HCT116 (cell line): Measurements from ENCODE around the gene HAPLN3.

ENCODE experiments used
- CEBPB ChIP-seq: IDR thresholded peaks from 2 replicates; pipeline ENCODE4 v1.6.1; 2012; ENCODE audit warnings: low read depth
- EGR1 ChIP-seq: IDR thresholded peaks from 2 replicates; pipeline ENCODE4 v1.6.1; 2012; ENCODE audit warnings: low read depth
- EZH2 ChIP-seq: fragments of 200-600 bp; sonication (generic); IDR thresholded peaks from 2 replicates; pipeline ENCODE4 v1.6.1; 2017; ENCODE audit warnings: antibody characterized with exemption, mixed run types
- FOSL1 ChIP-seq: IDR thresholded peaks from 2 replicates; pipeline ENCODE4 v1.6.1; 2012; ENCODE audit warnings: low read depth
- POLR2A ChIP-seq: IDR thresholded peaks from 2 replicates; pipeline ENCODE4 v1.7.0; 2011; ENCODE audit warnings: borderline replicate concordance; ENCODE audit not compliant: insufficient read depth, insufficient read length; ENCODE audit errors: extremely low read depth
- POLR2AphosphoS5 ChIP-seq: IDR thresholded peaks from 2 replicates; pipeline ENCODE4 v1.6.1; 2011; ENCODE audit warnings: mild to moderate bottlenecking, low read depth, low read length, moderate library complexity
- RAD21 ChIP-seq: IDR thresholded peaks from 2 replicates; pipeline ENCODE4 v1.6.1; 2012; ENCODE audit warnings: low read depth, mild to moderate bottlenecking
- SP1 ChIP-seq: IDR thresholded peaks from 2 replicates; pipeline ENCODE4 v1.6.1; 2012; ENCODE audit warnings: low read depth
- SRF ChIP-seq: IDR thresholded peaks from 2 replicates; pipeline ENCODE4 v1.6.1; 2012; ENCODE audit warnings: low read depth
- ZFX ChIP-seq: fragments of 450-650 bp; IDR thresholded peaks from 2 replicates; pipeline ENCODE4 v1.6.1; 2017
- ZNF274 ChIP-seq: fragments of 200-500 bp; sonication (Bioruptor generic); IDR thresholded peaks from 2 replicates; pipeline ENCODE4 v1.6.1; 2014; ENCODE audit warnings: mild to moderate bottlenecking, low read depth, low read length, inconsistent platforms
- TF ChIP-seq, protein P1 (sequence below), 3 experiments: fragments of 200-600 bp in 1 of 3; sonication (generic) in 1 of 3; IDR thresholded peaks in 2 of 3; conservative IDR thresholded peaks in 1 of 3; 2 replicates each; pipeline ENCODE4 v1.5.1; 2012 to 2017; ENCODE audit warnings: low read depth in 2 of 3, low read length in 2 of 3, antibody characterized with exemption in 1 of 3, borderline replicate concordance in 1 of 3, control low read depth in 1 of 3, mild to moderate bottlenecking in 1 of 3, mixed read lengths in 1 of 3, mixed run types in 1 of 3, moderate library complexity in 1 of 3; ENCODE audit not compliant: insufficient read depth in 1 of 3
- TF ChIP-seq, protein P2 (sequence below): IDR thresholded peaks from 2 replicates; pipeline ENCODE4 v1.6.1; 2012
- TF ChIP-seq, protein P3 (sequence below): IDR thresholded peaks from 2 replicates; pipeline ENCODE4 v1.6.1; 2012

DNA sequence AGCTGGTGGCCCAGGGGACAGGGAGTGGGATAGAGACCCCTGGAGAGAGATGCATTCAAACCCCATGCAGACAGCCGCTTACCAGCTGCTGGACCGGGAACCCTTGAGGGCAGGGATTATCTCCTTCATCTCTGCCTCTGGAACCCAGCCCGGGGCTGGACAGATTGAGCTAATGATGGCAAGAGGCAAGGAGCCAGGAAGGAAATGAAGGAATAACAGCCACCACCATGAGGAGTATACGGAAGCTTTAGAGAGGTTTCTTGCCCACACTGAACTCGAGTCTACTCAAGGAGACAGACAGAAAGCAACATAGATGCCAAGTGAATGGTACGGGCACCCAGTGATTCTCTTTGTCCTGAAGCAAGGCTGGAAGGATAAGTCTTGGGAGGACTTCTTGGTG lies 23.2 kb downstream of the HAPLN3 start:
- TF ChIP-seq POLR2AphosphoS5 (no peak), EGR1 (no peak), POLR2A (no peak), SRF (no peak), FOSL1 (no peak), RAD21 (no peak), EZH2 (no peak), SP1 (no peak), ZFX (no peak), ZNF274 (no peak), CEBPB (no peak)
- TF ChIP-seq, protein P1, sequence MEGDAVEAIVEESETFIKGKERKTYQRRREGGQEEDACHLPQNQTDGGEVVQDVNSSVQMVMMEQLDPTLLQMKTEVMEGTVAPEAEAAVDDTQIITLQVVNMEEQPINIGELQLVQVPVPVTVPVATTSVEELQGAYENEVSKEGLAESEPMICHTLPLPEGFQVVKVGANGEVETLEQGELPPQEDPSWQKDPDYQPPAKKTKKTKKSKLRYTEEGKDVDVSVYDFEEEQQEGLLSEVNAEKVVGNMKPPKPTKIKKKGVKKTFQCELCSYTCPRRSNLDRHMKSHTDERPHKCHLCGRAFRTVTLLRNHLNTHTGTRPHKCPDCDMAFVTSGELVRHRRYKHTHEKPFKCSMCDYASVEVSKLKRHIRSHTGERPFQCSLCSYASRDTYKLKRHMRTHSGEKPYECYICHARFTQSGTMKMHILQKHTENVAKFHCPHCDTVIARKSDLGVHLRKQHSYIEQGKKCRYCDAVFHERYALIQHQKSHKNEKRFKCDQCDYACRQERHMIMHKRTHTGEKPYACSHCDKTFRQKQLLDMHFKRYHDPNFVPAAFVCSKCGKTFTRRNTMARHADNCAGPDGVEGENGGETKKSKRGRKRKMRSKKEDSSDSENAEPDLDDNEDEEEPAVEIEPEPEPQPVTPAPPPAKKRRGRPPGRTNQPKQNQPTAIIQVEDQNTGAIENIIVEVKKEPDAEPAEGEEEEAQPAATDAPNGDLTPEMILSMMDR (IDR thresholded peaks at IDR 0.05 in 2 of 3, conservative IDR thresholded peaks at IDR 0.05 in 1 of 3; ENCODE audit: borderline replicate concordance in 1 of 3, insufficient read depth in 1 of 3, low read depth in 2 of 3, low read length in 2 of 3), result no peak
- TF ChIP-seq, protein P2, sequence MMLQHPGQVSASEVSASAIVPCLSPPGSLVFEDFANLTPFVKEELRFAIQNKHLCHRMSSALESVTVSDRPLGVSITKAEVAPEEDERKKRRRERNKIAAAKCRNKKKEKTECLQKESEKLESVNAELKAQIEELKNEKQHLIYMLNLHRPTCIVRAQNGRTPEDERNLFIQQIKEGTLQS, result no peak
- TF ChIP-seq, protein P3, sequence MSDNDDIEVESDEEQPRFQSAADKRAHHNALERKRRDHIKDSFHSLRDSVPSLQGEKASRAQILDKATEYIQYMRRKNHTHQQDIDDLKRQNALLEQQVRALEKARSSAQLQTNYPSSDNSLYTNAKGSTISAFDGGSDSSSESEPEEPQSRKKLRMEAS, result no peak
